H9 (cell line): ENCODE results near the gene SNRNP40. TPM values are rescaled to one million over a fixed set of nuclear protein-coding genes. Genes with fewer than 3 reads are reported as not detected.

ENCODE experiments used
- DNase-seq: peaks from one replicate; pipeline ENCODE4 v3.0.0-alpha.2; 2017
- H2AFZ ChIP-seq: one replicate; pipeline ENCODE4 v1.6.1; 2013; ENCODE audit warnings: mild to moderate bottlenecking, low read length, control low read depth, moderate library complexity
- H2AK5ac ChIP-seq: 2 replicates; pipeline ENCODE4 v1.6.1; 2013; ENCODE audit warnings: low read length, control low read depth, mixed read lengths; ENCODE audit not compliant: insufficient read length
- H2BK120ac ChIP-seq: one replicate; pipeline ENCODE4 v1.6.1; 2013; ENCODE audit warnings: low read depth, mild to moderate bottlenecking, low read length, control low read depth, inconsistent platforms; ENCODE audit not compliant: poor library complexity, severe bottlenecking
- H2BK12ac ChIP-seq: 2 replicates; pipeline ENCODE4 v1.6.1; 2013; ENCODE audit warnings: low read length, control low read depth, mixed read lengths, low read depth; ENCODE audit not compliant: insufficient read length
- H2BK15ac ChIP-seq: 2 replicates; pipeline ENCODE4 v1.6.1; 2013; ENCODE audit warnings: low read depth, low read length, control low read depth
- H2BK20ac ChIP-seq: one replicate; pipeline ENCODE4 v1.6.1; 2013; ENCODE audit warnings: low read depth, mild to moderate bottlenecking, low read length, control low read depth, inconsistent platforms; ENCODE audit not compliant: poor library complexity, severe bottlenecking
- H2BK5ac ChIP-seq: 2 replicates; pipeline ENCODE4 v1.6.1; 2013; ENCODE audit warnings: low read length, control low read depth, mixed read lengths; ENCODE audit not compliant: insufficient read length
- H3K14ac ChIP-seq: 2 replicates; pipeline ENCODE4 v1.6.1; 2013; ENCODE audit warnings: low read length, control low read depth; ENCODE audit not compliant: insufficient read depth
- H3K18ac ChIP-seq: 2 replicates; pipeline ENCODE4 v1.6.1; 2013; ENCODE audit warnings: low read depth, mild to moderate bottlenecking, mixed read lengths, low read length, control low read depth; ENCODE audit not compliant: insufficient read length
- H3K23ac ChIP-seq: 2 replicates; pipeline ENCODE4 v1.6.1; 2013; ENCODE audit warnings: low read length, control low read depth, mixed read lengths, low read depth; ENCODE audit not compliant: insufficient read length
- H3K23me2 ChIP-seq: 2 replicates; pipeline ENCODE4 v1.6.1; 2013; ENCODE audit warnings: low read depth, mild to moderate bottlenecking, mixed read lengths, low read length, control low read depth; ENCODE audit not compliant: insufficient read length, poor library complexity, severe bottlenecking
- H3K27ac ChIP-seq: 2 replicates; pipeline ENCODE4 v1.5.1; 2013; ENCODE audit warnings: low read length, control low read depth, mixed read lengths, low read depth; ENCODE audit not compliant: insufficient read length
- H3K27me3 ChIP-seq: 2 replicates; pipeline ENCODE4 v1.6.1; 2013; ENCODE audit warnings: low read length, control low read depth, inconsistent platforms; ENCODE audit not compliant: insufficient read depth
- H3K4ac ChIP-seq: 2 replicates; pipeline ENCODE4 v1.6.1; 2013; ENCODE audit warnings: low read depth, mild to moderate bottlenecking, control low read depth, inconsistent platforms, low read length, moderate library complexity
- H3K4me1 ChIP-seq: 2 replicates; pipeline ENCODE4 v1.6.1; 2013; ENCODE audit warnings: low read length, control low read depth, inconsistent platforms; ENCODE audit not compliant: insufficient read depth
- H3K4me2 ChIP-seq: 2 replicates; pipeline ENCODE4 v1.6.1; 2013; ENCODE audit warnings: low read length, control low read depth, mixed read lengths; ENCODE audit not compliant: insufficient read length, insufficient read depth
- H3K56ac ChIP-seq: 2 replicates; pipeline ENCODE4 v1.6.1; 2013; ENCODE audit warnings: low read depth, mild to moderate bottlenecking, mixed read lengths, low read length, control low read depth; ENCODE audit not compliant: insufficient read length
- H3K79me1 ChIP-seq: 2 replicates; pipeline ENCODE4 v1.6.1; 2013; ENCODE audit warnings: low read depth, mild to moderate bottlenecking, moderate library complexity, low read length, control low read depth, inconsistent platforms; ENCODE audit not compliant: insufficient read depth, poor library complexity, severe bottlenecking
- H3K79me2 ChIP-seq: 2 replicates; pipeline ENCODE4 v1.6.1; 2013; ENCODE audit warnings: low read length, control low read depth, inconsistent platforms; ENCODE audit not compliant: insufficient read depth
- H3K9ac ChIP-seq: 2 replicates; pipeline ENCODE4 v1.6.1; 2013; ENCODE audit warnings: low read length, control low read depth, mixed read lengths; ENCODE audit not compliant: insufficient read length; ENCODE audit errors: extremely low read depth
- H3K9me3 ChIP-seq: one replicate; pipeline ENCODE4 v1.6.1; 2013; ENCODE audit warnings: low read depth, low read length, inconsistent platforms; ENCODE audit not compliant: control insufficient read depth
- H3T11ph ChIP-seq: one replicate; pipeline ENCODE4 v1.6.1; 2013; ENCODE audit warnings: mild to moderate bottlenecking, low read length, control low read depth, inconsistent platforms
- H4K20me1 ChIP-seq: one replicate; pipeline ENCODE4 v1.6.1; 2013; ENCODE audit not compliant: control insufficient read depth, insufficient read length, insufficient read depth
- H4K5ac ChIP-seq: 2 replicates; pipeline ENCODE4 v1.6.1; 2013; ENCODE audit warnings: low read depth, mild to moderate bottlenecking, mixed read lengths, low read length, control low read depth; ENCODE audit not compliant: insufficient read length
- H4K8ac ChIP-seq: replicated peaks from 2 replicates; pipeline ENCODE4 v1.6.1; 2013; ENCODE audit warnings: low read length, control low read depth, mixed read lengths, low read depth; ENCODE audit not compliant: insufficient read length
- H4K91ac ChIP-seq: 2 replicates; pipeline ENCODE4 v1.6.1; 2013; ENCODE audit warnings: low read depth, mild to moderate bottlenecking, moderate library complexity, mixed read lengths, low read length, control low read depth; ENCODE audit not compliant: insufficient read length
- H3K27ac Mint-ChIP-seq, 3 experiments: 2 replicates in 2 of 3; 3 replicates in 1 of 3; pipeline ENCODE4 v1.8.0; 2020 to 2021; ENCODE audit warnings: mixed read lengths in 3 of 3, mild to moderate bottlenecking in 1 of 3, moderate library complexity in 1 of 3
- H3K27me3 Mint-ChIP-seq: 2 replicates; pipeline ENCODE4 v1.8.0; 2021; ENCODE audit warnings: low read depth, mild to moderate bottlenecking, moderate library complexity, mixed read lengths
- H3K36me3 Mint-ChIP-seq, 3 experiments: 2 replicates in 2 of 3; 3 replicates in 1 of 3; pipeline ENCODE4 v1.8.0; 2020 to 2021; ENCODE audit warnings: low read depth in 3 of 3, mixed read lengths in 3 of 3; ENCODE audit not compliant: insufficient read depth in 1 of 3
- H3K4me1 Mint-ChIP-seq, 2 experiments: 2 replicates each; pipeline ENCODE4 v1.8.0; 2020; ENCODE audit warnings: mixed read lengths in 2 of 2
- H3K4me3 Mint-ChIP-seq, 2 experiments: 2 replicates in 1 of 2; 3 replicates in 1 of 2; pipeline ENCODE4 v1.8.0; 2020 to 2021; ENCODE audit warnings: mild to moderate bottlenecking in 2 of 2, mixed read lengths in 2 of 2, moderate library complexity in 1 of 2
- H3K9me3 Mint-ChIP-seq, 2 experiments: 2 replicates in 1 of 2; 3 replicates in 1 of 2; pipeline ENCODE4 v1.8.0; 2020; ENCODE audit warnings: mild to moderate bottlenecking in 2 of 2, mixed read lengths in 2 of 2, moderate library complexity in 1 of 2
- WGBS: extraction: QIAGEN DNeasy Blood & Tissue Kit; methylation state at CpG from one replicate; pipeline ENCODE4 v1.1.7; 2013; ENCODE audit warnings: missing lambda C conversion rate, low lambda C conversion rate, mixed read lengths; ENCODE audit not compliant: insufficient read length; ENCODE audit errors: extremely low coverage; 5-methylcytosine and 5-hydroxymethylcytosine counted together
- total RNA-seq: library from RNA; stranded (reverse); gene quantifications from 2 replicates; pipeline ENCODE4 v1.2.1, GENCODE V29; 2021
- TF ChIP-seq, protein P1 (sequence below): fragments of 200-600 bp; sonication (generic); conservative IDR thresholded peaks from 3 replicates; pipeline ENCODE4 v1.8.0; 2021; ENCODE audit warnings: antibody characterized with exemption, mild to moderate bottlenecking

Gene SNRNP40
- total RNA-seq, 1 experiment from 2014 or later = 132 TPM

DNA sequence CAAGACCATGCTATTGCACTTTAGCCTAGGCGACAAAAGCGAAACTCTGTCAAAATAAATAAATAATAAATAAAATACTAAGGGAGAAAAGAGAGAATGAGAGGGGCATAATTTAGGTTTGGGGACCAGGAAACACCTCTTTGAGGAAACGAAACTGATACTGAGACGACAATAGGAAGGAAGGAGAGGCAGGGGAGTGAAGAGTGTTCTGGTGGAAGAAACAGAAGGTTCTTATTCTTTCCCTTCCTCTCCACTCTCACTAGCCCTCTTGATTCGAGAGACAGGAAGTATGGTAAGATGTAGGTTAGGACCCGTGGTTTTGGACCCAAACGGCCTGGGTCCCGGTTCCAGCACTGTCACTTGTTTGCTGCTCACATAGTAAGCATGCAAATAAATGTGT is 55.3 kb downstream of the SNRNP40 start:
- Histone ChIP-seq H3K4me1 (no peaks in the 10 kb centered on the region; the same call in 1 of the 2 replicates), H3K27me3 (no peaks in the 10 kb centered on the region; the same call in 1 of the 2 replicates), H3K27ac (no peak overlapping the region), H3K4me2 (no peak overlapping the region), H2BK120ac (no peak overlapping the region), H3K23ac (no peak overlapping the region), H3K23me2 (peaks cover 14% of the 10 kb centered on the region), H3K79me1 (no peaks in the 10 kb centered on the region), H3K18ac (no peak overlapping the region), H2AK5ac (no peak overlapping the region), H2BK15ac (no peak overlapping the region), H2AFZ (no peak overlapping the region), H3K9me3 (no peaks in the 10 kb centered on the region), H4K20me1 (no peaks in the 10 kb centered on the region), H3K4ac (no peak overlapping the region), H4K91ac (no peak overlapping the region), H3K14ac (no peak overlapping the region), H3K56ac (no peak overlapping the region), H3K9ac (no peak overlapping the region), H4K8ac (no peak overlapping the region), H3T11ph (no peak overlapping the region), H2BK12ac (no peak overlapping the region), H2BK5ac (no peak overlapping the region), H4K5ac (no peak overlapping the region), H2BK20ac (no peak overlapping the region), H3K79me2 (no peaks in the 10 kb centered on the region; the same call in 1 of the 2 replicates)
- peaks cover 25 to 31% of the 10 kb centered on the region in 2 experiments for H3K4me1 Mint-ChIP-seq
- H3K27me3 Mint-ChIP-seq = peaks cover 55% of the 10 kb centered on the region
- no peak overlapping the region; a peak in 1 of 5 replicates for H3K4me3 Mint-ChIP-seq
- DNase-seq = no peak
- no peaks in the 10 kb centered on the region; a peak in 1 of 7 replicates for H3K36me3 Mint-ChIP-seq
- H3K27ac Mint-ChIP-seq = no peak overlapping the region
- TF ChIP-seq, protein P1, sequence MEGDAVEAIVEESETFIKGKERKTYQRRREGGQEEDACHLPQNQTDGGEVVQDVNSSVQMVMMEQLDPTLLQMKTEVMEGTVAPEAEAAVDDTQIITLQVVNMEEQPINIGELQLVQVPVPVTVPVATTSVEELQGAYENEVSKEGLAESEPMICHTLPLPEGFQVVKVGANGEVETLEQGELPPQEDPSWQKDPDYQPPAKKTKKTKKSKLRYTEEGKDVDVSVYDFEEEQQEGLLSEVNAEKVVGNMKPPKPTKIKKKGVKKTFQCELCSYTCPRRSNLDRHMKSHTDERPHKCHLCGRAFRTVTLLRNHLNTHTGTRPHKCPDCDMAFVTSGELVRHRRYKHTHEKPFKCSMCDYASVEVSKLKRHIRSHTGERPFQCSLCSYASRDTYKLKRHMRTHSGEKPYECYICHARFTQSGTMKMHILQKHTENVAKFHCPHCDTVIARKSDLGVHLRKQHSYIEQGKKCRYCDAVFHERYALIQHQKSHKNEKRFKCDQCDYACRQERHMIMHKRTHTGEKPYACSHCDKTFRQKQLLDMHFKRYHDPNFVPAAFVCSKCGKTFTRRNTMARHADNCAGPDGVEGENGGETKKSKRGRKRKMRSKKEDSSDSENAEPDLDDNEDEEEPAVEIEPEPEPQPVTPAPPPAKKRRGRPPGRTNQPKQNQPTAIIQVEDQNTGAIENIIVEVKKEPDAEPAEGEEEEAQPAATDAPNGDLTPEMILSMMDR = no peak
- WGBS = no CpG with 5 or more reads among the region's 8 CpGs
- H3K9me3 Mint-ChIP-seq = no peaks in the 10 kb centered on the region
